ENCODE data around the gene IGFBP5.

The IGFBP5 gene

DNA sequence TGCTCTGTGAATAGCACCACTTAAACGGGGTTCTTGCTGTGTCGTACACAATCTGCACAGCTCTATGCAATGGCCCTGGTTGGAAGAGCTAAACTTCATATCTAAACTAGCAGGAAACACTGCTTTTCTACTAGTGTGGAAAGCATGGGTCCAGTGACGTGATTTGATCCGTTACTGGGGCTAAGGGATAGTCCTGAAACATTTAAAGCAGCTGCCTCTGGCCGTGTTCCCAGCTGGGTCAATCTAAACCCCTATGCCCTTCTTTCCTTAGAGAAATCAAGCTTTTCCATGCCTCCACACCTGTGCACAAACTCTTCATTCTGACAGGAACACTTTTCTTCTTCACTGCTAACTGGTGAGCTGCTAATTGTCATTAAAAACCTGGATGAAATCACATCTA is 5.4 kb upstream of the IGFBP5 start:
- Histone ChIP-seq H3K9ac (ENCODE audit: low read length) (no peak overlapping the region), H3K36me3 (replicated peaks; ENCODE audit: low read depth, low read length) (no peaks in the 10 kb centered on the region), H3K4me3 (ENCODE audit: low read length) (no peak overlapping the region), H3K4me1 (ENCODE audit: low read length) (no peaks in the 10 kb centered on the region), H3K9me3 (ENCODE audit: insufficient read depth, low read length) (no peaks in the 10 kb centered on the region), H3K4me2 (ENCODE audit: low read length) (no peak overlapping the region), H3K27ac (ENCODE audit: low read length) (no peak overlapping the region), H4K20me1 (ENCODE audit: insufficient read depth, low read length) (no peaks in the 10 kb centered on the region), H3K79me2 (ENCODE audit: low read length) (no peaks in the 10 kb centered on the region), H2AFZ (ENCODE audit: low read depth, low read length) (no peak overlapping the region), H3K27me3 (ENCODE audit: low read depth, low read length) (peaks cover 19% of the 10 kb centered on the region)
- no peak for TF ChIP-seq EZH2phosphoT487 (IDR thresholded peaks at IDR 0.05; ENCODE audit: low read depth)
- TF ChIP-seq, protein P1, sequence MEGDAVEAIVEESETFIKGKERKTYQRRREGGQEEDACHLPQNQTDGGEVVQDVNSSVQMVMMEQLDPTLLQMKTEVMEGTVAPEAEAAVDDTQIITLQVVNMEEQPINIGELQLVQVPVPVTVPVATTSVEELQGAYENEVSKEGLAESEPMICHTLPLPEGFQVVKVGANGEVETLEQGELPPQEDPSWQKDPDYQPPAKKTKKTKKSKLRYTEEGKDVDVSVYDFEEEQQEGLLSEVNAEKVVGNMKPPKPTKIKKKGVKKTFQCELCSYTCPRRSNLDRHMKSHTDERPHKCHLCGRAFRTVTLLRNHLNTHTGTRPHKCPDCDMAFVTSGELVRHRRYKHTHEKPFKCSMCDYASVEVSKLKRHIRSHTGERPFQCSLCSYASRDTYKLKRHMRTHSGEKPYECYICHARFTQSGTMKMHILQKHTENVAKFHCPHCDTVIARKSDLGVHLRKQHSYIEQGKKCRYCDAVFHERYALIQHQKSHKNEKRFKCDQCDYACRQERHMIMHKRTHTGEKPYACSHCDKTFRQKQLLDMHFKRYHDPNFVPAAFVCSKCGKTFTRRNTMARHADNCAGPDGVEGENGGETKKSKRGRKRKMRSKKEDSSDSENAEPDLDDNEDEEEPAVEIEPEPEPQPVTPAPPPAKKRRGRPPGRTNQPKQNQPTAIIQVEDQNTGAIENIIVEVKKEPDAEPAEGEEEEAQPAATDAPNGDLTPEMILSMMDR (IDR thresholded peaks at IDR 0.05; ENCODE audit: low read depth, low read length): no peak

DNA sequence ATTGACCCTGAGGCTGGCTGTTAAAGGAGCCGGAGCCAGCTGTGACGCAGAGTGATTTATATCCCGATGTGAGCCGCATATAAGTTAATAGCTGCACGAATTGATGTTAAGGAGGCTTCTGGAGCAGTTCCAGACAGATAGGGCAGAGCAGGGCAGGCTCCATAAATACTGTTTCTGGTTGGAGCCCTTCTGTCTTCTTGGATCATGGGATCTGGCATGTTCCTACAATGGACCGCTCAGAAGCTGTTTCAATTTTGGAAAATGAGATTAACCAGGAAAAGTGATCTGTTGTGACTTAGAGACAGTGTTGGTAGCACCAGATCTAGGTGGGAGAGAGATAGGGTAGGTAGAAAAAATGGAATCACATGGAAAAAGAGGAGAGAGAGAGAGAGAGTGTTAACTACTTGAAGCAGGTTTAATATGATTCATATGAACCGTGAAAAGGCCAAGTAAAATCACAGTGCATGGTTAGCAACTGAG is 4.8 kb upstream of the IGFBP5 start:
- H3K27ac ChIP-seq (ENCODE audit: low read length): no peak overlapping the region
- no peaks in the 10 kb centered on the region for H3K4me1 ChIP-seq (ENCODE audit: low read length)
- TF ChIP-seq, protein P1 (IDR thresholded peaks at IDR 0.05; ENCODE audit: low read depth, low read length): no peak
- no peak for TF ChIP-seq EZH2phosphoT487 (IDR thresholded peaks at IDR 0.05; ENCODE audit: low read depth)
- H3K79me2 ChIP-seq (ENCODE audit: low read length): no peaks in the 10 kb centered on the region
- H3K4me2 ChIP-seq (ENCODE audit: low read length): no peak overlapping the region
- H3K9me3 ChIP-seq (ENCODE audit: insufficient read depth, low read length): no peaks in the 10 kb centered on the region
- no peaks in the 10 kb centered on the region for H3K36me3 ChIP-seq (replicated peaks; ENCODE audit: low read depth, low read length)
- no peaks in the 10 kb centered on the region for H4K20me1 ChIP-seq (ENCODE audit: insufficient read depth, low read length)
- no peak overlapping the region for H3K4me3 ChIP-seq (ENCODE audit: low read length)
- H2AFZ ChIP-seq (ENCODE audit: low read depth, low read length): no peak overlapping the region
- peaks cover 19% of the 10 kb centered on the region for H3K27me3 ChIP-seq (ENCODE audit: low read depth, low read length)
- H3K9ac ChIP-seq (ENCODE audit: low read length): no peak overlapping the region

DNA sequence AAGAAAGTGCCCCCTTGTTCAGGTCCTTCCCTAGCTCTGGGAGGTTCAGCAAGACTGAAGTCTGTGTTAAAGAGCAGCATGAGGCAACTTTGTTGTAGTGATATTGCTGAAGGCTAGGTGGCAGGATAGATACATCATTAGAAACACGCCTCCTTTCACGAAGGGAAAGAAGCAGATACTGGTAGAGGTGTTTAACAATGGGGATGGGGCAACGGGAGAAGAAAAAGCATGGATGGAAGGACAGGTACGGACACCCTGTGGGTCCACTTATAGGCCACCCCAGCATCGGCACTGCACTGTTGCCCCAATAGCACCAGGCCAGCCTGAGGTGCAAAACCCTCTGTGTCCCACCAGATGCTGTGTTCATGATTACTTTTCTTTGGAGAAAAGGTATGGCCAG is 3.5 kb upstream of the IGFBP5 start:
- Histone ChIP-seq H3K4me1 (ENCODE audit: low read length) (no peaks in the 10 kb centered on the region), H3K9me3 (ENCODE audit: insufficient read depth, low read length) (no peaks in the 10 kb centered on the region), H3K9ac (ENCODE audit: low read length) (no peak overlapping the region), H4K20me1 (ENCODE audit: insufficient read depth, low read length) (no peaks in the 10 kb centered on the region), H3K4me2 (ENCODE audit: low read length) (no peak overlapping the region), H3K36me3 (replicated peaks; ENCODE audit: low read depth, low read length) (no peaks in the 10 kb centered on the region), H3K4me3 (ENCODE audit: low read length) (no peak overlapping the region), H3K79me2 (ENCODE audit: low read length) (no peaks in the 10 kb centered on the region), H3K27me3 (ENCODE audit: low read depth, low read length) (peaks cover 19% of the 10 kb centered on the region), H2AFZ (ENCODE audit: low read depth, low read length) (no peak overlapping the region), H3K27ac (ENCODE audit: low read length) (no peak overlapping the region)
- TF ChIP-seq EZH2phosphoT487 (IDR thresholded peaks at IDR 0.05; ENCODE audit: low read depth): no peak
- TF ChIP-seq, protein P1 (IDR thresholded peaks at IDR 0.05; ENCODE audit: low read depth, low read length): peak; percentile 60

GRCh38 chr2:216698293-216698692 is 2.9 kb upstream of the IGFBP5 start:
- H2AFZ ChIP-seq (ENCODE audit: low read depth, low read length): no peak overlapping the region
- H3K27ac ChIP-seq (ENCODE audit: low read length): no peak overlapping the region
- TF ChIP-seq, protein P1 (IDR thresholded peaks at IDR 0.05; ENCODE audit: low read depth, low read length): no peak
- no peak for TF ChIP-seq EZH2phosphoT487 (IDR thresholded peaks at IDR 0.05; ENCODE audit: low read depth)
- H3K4me1 ChIP-seq (ENCODE audit: low read length): 0 out of 2 replicates have a peak, but pooled peaks cover 2% of the 10 kb centered on the region
- no peak overlapping the region for H3K4me3 ChIP-seq (ENCODE audit: low read length)
- H3K36me3 ChIP-seq (replicated peaks; ENCODE audit: low read depth, low read length): no peaks in the 10 kb centered on the region
- H3K4me2 ChIP-seq (ENCODE audit: low read length): no peak overlapping the region
- no peaks in the 10 kb centered on the region for H3K79me2 ChIP-seq (ENCODE audit: low read length)
- peaks cover 19% of the 10 kb centered on the region for H3K27me3 ChIP-seq (ENCODE audit: low read depth, low read length)
- no peaks in the 10 kb centered on the region for H3K9me3 ChIP-seq (ENCODE audit: insufficient read depth, low read length)
- no peaks in the 10 kb centered on the region for H4K20me1 ChIP-seq (ENCODE audit: insufficient read depth, low read length)
- no peak overlapping the region for H3K9ac ChIP-seq (ENCODE audit: low read length)
